ENCODE results near the gene CCNY.

The CCNY gene

DNA sequence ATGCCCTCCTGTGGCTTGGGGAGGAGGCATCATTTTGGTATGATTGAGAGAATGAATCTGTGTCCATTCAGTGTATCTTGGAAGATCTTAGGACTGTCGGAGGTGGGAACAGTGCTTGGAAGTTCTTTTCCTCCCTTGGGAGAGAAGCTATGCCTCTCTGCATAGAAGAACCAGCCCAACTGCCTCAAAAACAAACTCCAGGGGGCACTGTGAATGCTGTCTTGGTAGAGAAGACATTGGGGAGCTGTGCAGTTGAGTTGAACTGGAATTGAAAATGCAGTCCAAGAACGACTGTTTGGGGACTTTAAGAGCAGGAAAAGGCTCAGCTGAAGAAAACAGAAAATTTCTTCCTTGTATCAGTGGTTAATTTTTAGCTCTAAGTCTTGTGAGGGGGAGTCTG lies 263.9 kb downstream of the CCNY start:
- no peak for DNase-seq

DNA sequence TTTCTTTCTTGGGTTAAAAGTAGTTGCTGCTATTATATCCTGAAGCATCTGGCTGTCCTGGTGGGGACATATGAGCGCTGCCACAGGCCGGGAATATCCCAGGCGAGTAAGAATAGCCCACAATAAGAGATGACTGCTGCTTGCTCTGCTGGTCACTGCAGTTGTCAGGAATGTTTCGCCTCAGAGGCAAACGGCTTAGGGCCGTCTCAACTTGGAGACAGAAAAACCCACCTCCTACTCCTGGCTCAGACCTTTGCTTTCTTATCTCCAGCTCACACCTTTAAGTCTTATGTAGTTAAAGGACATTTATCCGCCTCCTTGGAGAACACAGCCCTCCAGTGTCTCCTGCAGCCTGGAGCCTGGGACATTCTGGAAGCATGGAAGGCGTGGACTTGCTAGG lies 268.9 kb downstream of the CCNY start, which contains the start of gene GJD4:
TSS of gene GJD4 (plus strand) at position 151 of the 400 bp plus-strand sequence. CDS start at position 378, 227 bp downstream.
- DNase-seq: no peak

GRCh38 chr10:35606430-35606829 lies 270.1 kb downstream of the CCNY start:
- no peak for DNase-seq

GRCh38 chr10:35607475-35608327 lies 271.4 kb downstream of the CCNY start:
- DNase-seq: no peak

DNA sequence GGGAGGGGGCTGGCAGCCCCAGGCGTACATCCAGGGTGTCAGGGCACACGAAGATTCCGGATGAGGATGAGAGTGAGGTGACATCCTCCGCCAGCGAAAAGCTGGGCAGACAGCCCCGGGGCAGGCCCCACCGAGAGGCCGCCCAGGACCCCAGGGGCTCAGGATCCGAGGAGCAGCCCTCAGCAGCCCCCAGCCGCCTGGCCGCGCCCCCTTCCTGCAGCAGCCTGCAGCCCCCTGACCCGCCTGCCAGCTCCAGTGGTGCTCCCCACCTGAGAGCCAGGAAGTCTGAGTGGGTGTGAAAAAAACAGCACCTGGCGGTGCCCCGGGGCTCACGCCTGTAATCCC lies 272.0 kb downstream of the CCNY start:
- DNase-seq: no peak

- DNase-seq: no peak
Observed at GRCh38 chr10:35611750-35612149, 275.4 kb downstream of the CCNY start.

DNA sequence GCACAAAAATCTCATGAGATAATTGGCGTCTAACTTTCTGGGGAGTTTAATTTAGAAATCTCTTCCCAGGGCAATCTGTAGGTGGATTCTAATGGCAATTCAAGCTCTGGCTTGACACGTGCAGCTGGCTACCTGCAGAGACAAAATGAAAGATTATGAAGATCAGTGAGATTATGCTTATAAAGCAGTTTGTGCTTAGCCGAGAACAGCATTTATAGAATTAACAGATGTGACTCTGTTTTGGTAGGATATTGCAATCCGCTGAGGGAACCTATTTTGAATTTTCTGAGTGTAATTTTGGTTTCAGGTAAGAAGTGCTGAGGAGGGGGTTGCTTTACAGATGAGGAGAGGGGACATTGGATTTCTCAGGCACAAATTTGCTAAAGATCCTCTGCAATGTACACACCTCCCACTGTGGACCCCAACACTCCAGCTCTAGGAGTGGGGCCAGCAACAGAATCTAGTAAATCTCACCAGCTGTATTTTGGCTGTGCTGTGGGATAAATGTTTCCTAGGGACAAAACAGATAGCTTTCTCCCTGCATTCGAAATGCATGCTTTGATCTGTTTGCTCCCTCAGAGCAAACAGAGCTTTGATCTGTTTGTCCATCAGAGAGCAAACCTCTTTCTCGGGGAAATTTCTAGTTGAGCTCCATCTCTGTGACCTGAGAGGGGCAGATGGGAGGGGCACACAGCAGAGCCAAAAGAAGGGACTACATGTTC lies 276.2 kb downstream of the CCNY start:
- DNase-seq: no peak

- DNase-seq: no peak
Observed at GRCh38 chr10:35613107-35613440, 276.8 kb downstream of the CCNY start.

DNA sequence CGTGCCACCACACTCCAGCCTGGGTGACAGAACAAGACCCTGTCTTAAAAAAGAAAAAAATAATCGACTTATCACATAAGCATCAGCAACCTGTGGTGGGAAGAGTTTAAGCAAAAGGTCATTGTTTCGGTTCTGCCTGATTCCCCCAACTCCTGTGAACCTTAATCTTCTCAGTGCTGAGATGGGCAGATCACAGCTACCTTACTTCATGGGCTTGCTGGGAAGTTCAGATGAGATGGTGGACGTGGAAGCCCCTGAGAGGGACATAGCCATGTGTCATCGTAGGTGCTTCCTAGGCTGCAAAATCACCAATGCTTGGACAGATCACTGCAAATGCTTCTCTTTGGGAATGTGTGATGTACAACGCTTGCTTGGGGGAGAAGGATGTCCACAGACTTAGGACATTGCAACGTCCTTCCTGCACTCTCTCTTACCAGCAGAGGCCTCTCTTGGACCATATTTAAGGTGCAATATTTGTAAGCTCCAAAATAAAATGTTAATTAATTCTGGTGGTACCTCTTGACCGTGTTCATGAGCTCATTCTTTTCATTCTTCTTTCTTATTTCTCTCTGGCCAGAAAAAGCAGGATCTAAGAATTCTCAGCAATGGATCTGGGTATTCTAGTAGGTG lies 277.4 kb downstream of the CCNY start:
- DNase-seq: no peak

- DNase-seq: no peak
Observed at GRCh38 chr10:35614312-35614711, 278.0 kb downstream of the CCNY start.
